ENCODE data around the gene OSER1.

OSER1 gene

GRCh38 chr20:44172572-44172950 is 38.0 kb downstream of the OSER1 start:
- DNase-seq = no peak

- no peak for DNase-seq
Observed at GRCh38 chr20:44171775-44172571, 38.6 kb downstream of the OSER1 start.

GRCh38 chr20:44170816-44171410 is 39.7 kb downstream of the OSER1 start:
- DNase-seq = no peak

- no peak for DNase-seq
Observed at GRCh38 chr20:44167736-44168135, 42.8 kb downstream of the OSER1 start.

GRCh38 chr20:44166477-44166876 is 44.1 kb downstream of the OSER1 start:
- DNase-seq = no peak

GRCh38 chr20:44166008-44166407 is 44.6 kb downstream of the OSER1 start:
- DNase-seq = no peak

- no peak for DNase-seq
Observed at GRCh38 chr20:44160133-44160532, 50.4 kb downstream of the OSER1 start.

GRCh38 chr20:44159711-44160110 is 50.9 kb downstream of the OSER1 start:
- no peak for DNase-seq

GRCh38 chr20:44159125-44159524 is 51.4 kb downstream of the OSER1 start:
- no peak for DNase-seq

GRCh38 chr20:44157061-44157460 is 53.5 kb downstream of the OSER1 start:
- DNase-seq = no peak

GRCh38 chr20:44154521-44155001 is 56.0 kb downstream of the OSER1 start:
- no peak for DNase-seq

- DNase-seq = no peak
Observed at GRCh38 chr20:44153636-44154043, 56.9 kb downstream of the OSER1 start.

- no peak for DNase-seq
Observed at GRCh38 chr20:44151621-44152416, 58.8 kb downstream of the OSER1 start.

- DNase-seq = no peak
Observed at GRCh38 chr20:44146272-44146671, 64.3 kb downstream of the OSER1 start.

Data from activated CD8-positive, alpha-beta memory T cell treated with anti-CD3 and anti-CD28 coated beads, Interleukin-2, amount 50 U/mL, for 48 hours (primary cell).